LNCAP (cell line): Measurements from ENCODE around the gene NUDCD3.

Source experiments
- CTCF ChIP-seq: fragments of 450-650 bp; IDR thresholded peaks from 2 replicates; pipeline ENCODE4 v1.5.1; 2017; ENCODE audit warnings: mild to moderate bottlenecking

Gene NUDCD3

GRCh38 chr7:44330331-44330730 is 160.1 kb downstream of the NUDCD3 start:
- TF ChIP-seq CTCF = no peak

- TF ChIP-seq CTCF = no peak
These were observed 160.6 kb downstream of the NUDCD3 start for GRCh38 chr7:44329888-44330287.
